Right lobe of liver (tissue), 4 donors: ENCODE measurements around the gene MCC.

Experiments
- CTCF ChIP-seq, 4 donors: fragments of 200-600 bp in 3 of 4; fragments of 450-650 bp in 1 of 4; IDR thresholded peaks; one replicate each; pipeline versions ENCODE4 v1.5.1 to v1.8.0; 2016 to 2022; ENCODE audit warnings: antibody characterized with exemption in 4 of 4, mild to moderate bottlenecking in 2 of 4
- POLR2A ChIP-seq: fragments of 450-650 bp; IDR thresholded peaks from one replicate; pipeline ENCODE4 v1.6.1; 2017; ENCODE audit warnings: antibody characterized with exemption, mild to moderate bottlenecking
- donor health status: DM: no; HTN: no; CAD: no.
- donor health status: DM: no; HTN: no; CAD: no.
- donor health status: DM: no; HTN: yes; CAD: no.

GRCh38 chr5:113047234-113047633, 441.0 kb downstream of the MCC start:
- TF ChIP-seq CTCF (IDR thresholded peaks at IDR 0.05) (no peak), POLR2A (no peak)
